HK-2 (cell line): ENCODE measurements around the gene NOLC1.

Source experiments
- DNase-seq: peaks from one replicate; pipeline ENCODE4 v3.0.0-alpha.2; 2018; ENCODE audit not compliant: unreplicated experiment

Gene NOLC1

GRCh38 chr10:102208311-102209035 lies 56.3 kb downstream of the NOLC1 start:
- no peak for DNase-seq

DNA sequence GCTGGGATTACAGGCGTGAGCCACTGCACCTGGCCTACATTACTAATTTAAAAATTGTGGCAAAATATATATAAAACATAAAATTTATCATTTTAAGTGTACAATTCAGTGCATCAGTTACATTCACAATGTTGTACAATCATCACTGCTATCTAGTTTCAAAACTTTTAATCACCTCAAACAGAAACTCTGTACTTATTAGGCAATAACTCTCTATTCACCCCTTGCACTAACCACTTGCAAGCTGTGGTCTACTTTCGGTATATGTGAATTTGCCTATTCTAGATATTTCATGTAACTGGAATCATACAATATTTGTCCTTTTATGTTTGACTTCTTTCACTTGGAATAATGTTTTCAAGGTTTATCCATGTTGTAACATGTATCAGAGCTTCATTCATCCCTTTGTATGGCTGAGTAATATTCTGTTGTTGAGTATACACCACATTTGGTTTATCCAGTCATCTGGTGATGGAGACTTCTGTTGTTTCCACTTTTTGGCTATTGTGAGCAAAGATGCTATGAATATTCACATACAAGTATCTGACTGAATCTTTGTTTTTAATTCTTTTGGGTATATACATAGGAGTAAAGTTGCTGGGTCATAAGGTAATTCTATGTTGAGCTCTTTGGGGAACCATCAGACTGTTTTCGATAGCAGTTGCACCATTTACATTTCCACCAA lies 59.6 kb downstream of the NOLC1 start:
- DNase-seq = no peak
